ENCODE data around the gene SMYD3.

GRCh38 chr1:245776694-245777332, 730.3 kb downstream of the SMYD3 start:
- no peak for TF ChIP-seq ARNT (IDR thresholded peaks at IDR 0.05)
- TF ChIP-seq SP1 (IDR thresholded peaks at IDR 0.05): no peak
- no peak for TF ChIP-seq FOXK2 (IDR thresholded peaks at IDR 0.05)
- TF ChIP-seq FOXA1 (IDR thresholded peaks at IDR 0.05): no peak
- no peak for TF ChIP-seq PKNOX1 (IDR thresholded peaks at IDR 0.05)
- no peak for TF ChIP-seq ELF4 (IDR thresholded peaks at IDR 0.05)
- no peak for TF ChIP-seq SUZ12 (IDR thresholded peaks at IDR 0.05)
- TF ChIP-seq ZNF384 (IDR thresholded peaks at IDR 0.05): no peak
- no peak for TF ChIP-seq FOXM1 (IDR thresholded peaks at IDR 0.05; ENCODE audit: borderline replicate concordance)
- TF ChIP-seq NFRKB (IDR thresholded peaks at IDR 0.05): no peak
- no peak for TF ChIP-seq HDGF (IDR thresholded peaks at IDR 0.05; ENCODE audit: borderline replicate concordance)

Measured in HEK293T (cell line).